Adipocyte (in vitro differentiated cells): Measurements from ENCODE around the gene MYLIP.

Experiments
- DNase-seq: peaks from one replicate; pipeline ENCODE4 v3.0.0-alpha.2; 2015; ENCODE audit warnings: low read depth
- H3K27me3 ChIP-seq: replicated peaks from 2 replicates; pipeline ENCODE4 v1.7.0; 2013; ENCODE audit warnings: mild to moderate bottlenecking, low read length, moderate library complexity; ENCODE audit not compliant: control insufficient read depth, insufficient read depth
- H3K36me3 ChIP-seq: 2 replicates; pipeline ENCODE4 v1.7.0; 2013; ENCODE audit warnings: low read length, mild to moderate bottlenecking, moderate library complexity; ENCODE audit not compliant: control insufficient read depth, insufficient read depth, severe bottlenecking
- H3K4me1 ChIP-seq: 2 replicates; pipeline ENCODE4 v1.7.0; 2013; ENCODE audit warnings: mild to moderate bottlenecking, low read length, moderate library complexity; ENCODE audit not compliant: control insufficient read depth, insufficient read depth
- H3K4me3 ChIP-seq: 2 replicates; pipeline ENCODE4 v1.7.0; 2013; ENCODE audit warnings: mild to moderate bottlenecking, low read length, moderate library complexity
- H3K9ac ChIP-seq: 2 replicates; pipeline ENCODE4 v1.7.0; 2013; ENCODE audit warnings: mild to moderate bottlenecking, low read length, moderate library complexity
- H3K9me3 ChIP-seq: 2 replicates; pipeline ENCODE4 v1.7.0; 2013; ENCODE audit warnings: mild to moderate bottlenecking, low read length, moderate library complexity; ENCODE audit not compliant: control insufficient read depth

MYLIP gene

DNA sequence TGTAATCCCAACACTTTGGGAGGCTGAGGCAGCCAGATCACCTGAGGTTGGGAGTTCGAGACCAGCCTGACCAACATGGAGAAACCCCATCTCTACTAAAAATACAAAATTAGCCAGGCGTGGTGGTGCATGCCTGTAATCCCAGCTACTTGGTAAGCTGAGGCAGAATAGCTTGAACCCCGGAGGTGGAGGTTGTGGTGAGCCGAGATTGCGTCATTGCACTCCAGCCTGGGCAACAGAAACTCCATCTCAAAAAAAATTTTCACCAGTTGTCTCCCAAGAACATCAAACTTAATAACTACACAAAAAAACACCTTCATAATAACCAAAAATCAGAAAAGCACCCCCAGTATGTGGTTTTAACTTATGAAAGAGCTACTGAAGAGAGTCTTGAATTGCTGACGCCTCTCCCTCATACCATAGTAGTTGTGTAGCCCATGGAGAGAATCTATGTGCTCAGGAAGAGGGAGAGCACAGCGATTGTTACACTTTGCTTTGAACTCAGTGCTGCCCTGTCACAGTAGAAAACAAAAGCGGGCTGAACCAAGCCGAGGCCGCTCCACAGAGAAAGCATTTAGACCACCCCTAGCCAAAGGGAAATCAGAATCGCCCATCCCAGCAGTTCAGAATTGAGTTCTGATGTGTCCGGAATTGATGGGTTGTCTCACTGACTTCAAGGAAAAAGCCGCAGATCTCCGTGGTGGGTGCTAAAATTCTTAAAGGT lies 67.5 kb downstream of the MYLIP start:
- Histone ChIP-seq H3K36me3 (no peaks in the 10 kb centered on the region), H3K9me3 (no peaks in the 10 kb centered on the region), H3K9ac (no peak overlapping the region), H3K4me3 (no peak overlapping the region), H3K4me1 (peaks cover 13% of the 10 kb centered on the region), H3K27me3 (peaks cover 4% of the 10 kb centered on the region)
- DNase-seq: no peak

DNA sequence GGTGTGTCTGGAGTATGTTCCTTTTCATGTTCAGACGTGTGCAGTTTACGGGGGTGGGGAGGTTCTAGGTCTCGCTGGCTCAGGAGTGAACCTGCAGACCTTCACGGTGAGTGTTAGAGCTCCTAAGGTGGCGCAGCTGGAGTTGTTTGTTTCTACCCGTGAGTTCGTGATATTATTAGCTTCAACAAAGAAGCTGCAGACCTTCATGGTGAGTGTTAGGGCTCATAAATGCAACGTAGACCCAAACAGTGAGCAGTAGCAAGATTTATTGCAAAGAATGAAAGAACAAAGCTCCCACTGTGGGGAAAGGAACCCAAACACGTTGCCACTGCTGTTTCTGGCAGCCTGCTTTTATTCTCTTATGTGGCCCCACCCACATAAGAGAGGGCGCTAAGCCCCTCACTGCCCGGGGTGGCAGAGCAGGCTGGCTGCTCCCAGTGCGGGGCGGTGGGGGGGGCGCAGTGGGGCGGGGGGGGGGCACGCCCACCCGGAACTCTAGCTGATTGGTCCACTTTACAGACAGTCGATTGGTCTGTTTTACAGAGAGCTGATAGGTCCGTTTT lies 68.2 kb downstream of the MYLIP start:
- DNase-seq: no peak
- H3K27me3 ChIP-seq: peaks cover 4% of the 10 kb centered on the region
- no peak overlapping the region for H3K9ac ChIP-seq
- H3K4me3 ChIP-seq: no peak overlapping the region
- H3K36me3 ChIP-seq: no peaks in the 10 kb centered on the region
- no peaks in the 10 kb centered on the region for H3K9me3 ChIP-seq
- H3K4me1 ChIP-seq: peaks cover 13% of the 10 kb centered on the region
